Ramos (cell line): Measurements from ENCODE around the gene ATP8B4.
"Not testable (repeated sequence)": the region's sequence is repeated elsewhere in the genome, so short reads cannot be mapped to it uniquely, and the experiment has no call there.

Source experiments
- in situ Hi-C: fragments of 300-500 bp; cut with MboI; formaldehyde crosslinking; loops from one replicate; pipeline ENCODE4 v1.14.3; 2022; ENCODE audit warnings: low sequenced_read_pairs; ENCODE audit not compliant: unreplicated experiment

Gene ATP8B4

DNA sequence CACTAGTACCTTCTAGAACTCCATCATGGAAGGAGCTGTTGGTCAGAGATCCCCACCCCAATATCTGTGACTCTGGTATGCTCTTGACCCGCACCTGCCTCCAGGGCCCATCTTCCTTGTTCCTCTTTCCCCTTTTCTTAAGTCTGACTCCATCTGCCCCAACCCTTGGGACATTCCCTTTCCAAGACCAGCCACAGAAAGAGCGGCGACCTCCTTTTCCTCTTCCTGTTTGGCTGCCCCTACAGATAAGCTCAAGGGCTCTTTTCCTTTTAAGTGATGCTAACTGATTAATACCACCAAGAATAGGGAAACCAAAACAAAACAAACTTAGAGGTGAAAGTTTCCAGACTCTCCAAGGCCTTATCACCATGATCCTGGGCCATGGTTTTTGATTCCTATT is 21.9 kb upstream of the ATP8B4 start:
- in situ Hi-C loops: loop anchor here (10.0 kb wide), 1 partner anchor 1276 kb away; no protein-coding TSS in a partner anchor

DNA sequence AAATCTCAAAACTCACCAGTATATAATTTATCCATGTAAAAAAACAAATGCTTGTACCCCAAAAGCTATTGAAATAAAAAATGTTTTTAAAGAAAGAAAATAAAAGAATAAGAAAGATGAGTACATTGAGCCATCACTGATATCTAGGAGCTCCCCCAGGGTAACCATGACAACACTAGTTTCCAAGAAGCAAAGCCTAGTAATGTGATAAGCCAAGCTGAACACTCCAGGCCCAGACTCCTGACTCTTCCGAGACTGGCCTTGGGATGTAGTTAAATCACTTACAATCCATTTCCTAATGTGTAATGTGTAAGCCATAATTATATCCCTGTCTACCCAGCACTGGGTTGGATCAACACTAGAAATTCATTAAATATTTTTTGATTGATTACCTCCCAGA is 21.1 kb upstream of the ATP8B4 start:
- in situ Hi-C loops: loop anchor here (10.0 kb wide), 1 partner anchor 1275 kb away; no protein-coding TSS in a partner anchor

DNA sequence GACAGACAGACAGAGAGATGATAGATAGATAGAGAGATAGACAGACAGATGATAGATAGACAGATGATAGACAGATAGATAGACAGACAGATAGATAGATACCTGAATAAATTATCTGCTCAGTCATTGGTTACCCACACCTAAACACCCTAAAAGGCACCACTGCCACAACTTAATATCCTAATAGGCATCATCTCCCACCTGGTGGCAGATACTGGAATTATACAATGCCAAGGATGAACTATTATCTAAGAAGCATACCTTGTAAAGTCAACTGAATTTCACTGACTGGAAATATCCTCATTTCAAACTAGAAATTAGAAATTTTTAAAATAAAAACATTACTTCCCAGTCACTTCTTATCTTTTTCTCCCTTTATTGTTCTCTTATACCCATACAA is 19.4 kb upstream of the ATP8B4 start:
- in situ Hi-C loops: no loop called here

DNA sequence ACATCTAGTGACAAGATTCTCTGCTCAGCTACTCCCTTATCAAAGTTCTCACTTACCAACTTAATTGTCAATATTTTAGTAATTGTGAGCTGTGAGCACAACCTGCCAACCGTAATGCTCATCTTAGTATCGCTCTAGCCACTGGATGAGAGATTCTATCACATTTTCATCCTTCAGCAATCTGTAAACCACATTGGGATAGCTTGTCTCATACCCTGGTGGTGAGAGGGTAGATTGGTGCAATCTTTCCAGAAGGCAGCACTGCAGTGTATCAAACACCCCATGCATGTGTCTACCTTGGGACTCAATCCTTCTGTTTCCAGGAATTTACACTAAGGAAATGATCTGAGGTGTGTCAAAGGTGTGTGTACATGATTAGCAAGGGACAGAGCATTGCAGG is 18.9 kb upstream of the ATP8B4 start:
- in situ Hi-C loops: no loop called here

DNA sequence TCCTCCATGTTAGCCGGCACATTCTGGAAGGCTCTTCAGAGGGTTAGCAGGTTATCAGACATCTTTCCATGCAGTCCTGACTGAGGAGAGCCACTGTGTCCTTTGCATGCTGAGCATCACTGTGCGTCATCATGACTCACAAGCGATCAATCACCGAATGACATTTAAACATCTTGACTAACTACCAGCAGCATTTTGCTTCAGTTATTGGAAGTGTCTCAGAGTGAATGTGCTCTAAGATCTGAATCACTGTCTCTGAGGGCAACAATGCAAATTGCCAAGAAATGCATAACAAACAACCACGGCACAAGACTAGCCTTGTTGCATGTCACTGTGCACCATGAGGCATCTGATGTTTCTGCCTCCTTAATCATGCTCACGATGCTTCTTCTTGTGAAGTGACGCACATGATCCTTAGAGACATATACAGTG is 18.3 kb upstream of the ATP8B4 start:
- in situ Hi-C loops: no loop called here

DNA sequence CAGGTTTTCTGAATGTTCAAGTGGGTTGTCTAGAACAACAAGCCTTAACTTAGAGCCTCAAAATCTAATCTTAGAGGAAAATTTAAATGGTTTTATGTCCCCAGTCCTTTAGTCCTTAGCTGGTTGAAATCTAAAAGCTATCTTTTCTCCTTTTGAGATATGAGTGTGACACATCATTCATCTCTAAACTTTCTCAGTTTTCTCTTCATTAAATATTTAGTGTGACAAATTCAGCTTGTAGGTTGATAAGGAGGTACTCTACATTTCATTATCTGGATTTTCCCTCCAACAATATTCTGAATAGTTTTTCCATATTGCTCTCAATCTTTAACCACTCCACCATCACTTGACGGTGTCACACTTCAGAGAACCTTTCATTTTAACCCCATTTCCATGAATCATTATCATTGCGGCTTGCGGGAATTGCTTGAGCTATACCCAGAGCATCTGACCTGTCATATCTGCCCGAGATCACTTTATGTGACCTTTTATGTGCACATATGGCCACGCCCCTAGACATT is 16.1 kb upstream of the ATP8B4 start:
- in situ Hi-C loops: no loop called here

DNA sequence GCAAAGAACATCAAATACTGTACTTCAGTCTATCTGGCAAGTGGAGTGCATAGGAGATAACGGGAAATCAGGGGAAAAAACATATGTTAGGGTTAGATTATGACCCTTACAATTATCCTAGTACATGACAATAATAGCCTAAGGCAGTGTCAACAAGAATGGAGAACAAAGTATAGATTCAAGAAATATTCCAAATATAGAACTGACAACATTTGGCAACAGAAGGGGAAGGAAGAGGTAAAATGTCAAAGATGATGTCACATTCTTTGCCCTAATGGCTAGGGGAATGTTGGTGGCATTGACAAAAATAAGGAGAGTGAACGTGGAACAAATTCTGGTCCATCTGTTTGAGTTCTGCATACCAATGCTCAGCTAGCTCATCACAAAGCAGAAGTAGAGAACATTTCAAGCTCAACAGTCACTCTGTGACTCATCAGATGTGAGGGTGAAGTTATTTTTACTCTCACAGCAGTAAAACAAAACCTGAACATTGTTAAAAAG is 15.5 kb upstream of the ATP8B4 start:
- in situ Hi-C loops: no loop called here

DNA sequence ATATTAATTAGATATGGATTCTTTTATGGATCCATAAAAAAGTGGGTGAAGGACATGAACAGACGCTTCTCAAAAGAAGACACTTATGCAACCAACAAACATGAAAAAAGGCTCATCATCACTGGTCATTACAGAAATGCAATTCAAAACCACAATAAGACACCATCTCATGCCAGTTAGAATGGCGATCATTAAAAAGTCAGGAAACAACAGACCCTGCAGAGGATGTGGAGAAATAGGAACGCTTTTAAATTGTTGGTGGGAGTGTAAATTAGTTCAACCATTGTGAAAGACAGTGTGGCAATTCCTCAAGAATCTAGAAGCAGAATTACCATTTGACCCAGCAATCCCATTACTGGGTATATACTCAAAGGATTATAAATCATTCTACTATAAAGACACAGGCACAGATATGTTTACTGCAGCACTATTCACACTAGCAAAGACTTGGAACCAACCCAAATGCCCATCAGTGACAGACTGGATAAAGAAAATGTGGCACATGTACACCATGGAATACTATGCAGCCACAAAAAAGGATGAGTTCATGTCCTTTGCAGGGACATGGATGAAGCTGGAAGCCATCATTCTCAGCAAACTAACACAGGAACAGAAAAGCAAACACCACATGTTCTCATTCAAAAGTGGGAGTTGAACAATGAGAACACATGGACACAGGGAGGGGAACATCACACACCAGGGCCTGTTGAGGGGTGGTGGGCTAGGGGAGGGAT is 13.4 kb upstream of the ATP8B4 start:
- in situ Hi-C loops: not testable (repeated sequence)

GRCh38 chr15:50131617-50132016 is 12.6 kb upstream of the ATP8B4 start:
- in situ Hi-C loops: no loop called here

DNA sequence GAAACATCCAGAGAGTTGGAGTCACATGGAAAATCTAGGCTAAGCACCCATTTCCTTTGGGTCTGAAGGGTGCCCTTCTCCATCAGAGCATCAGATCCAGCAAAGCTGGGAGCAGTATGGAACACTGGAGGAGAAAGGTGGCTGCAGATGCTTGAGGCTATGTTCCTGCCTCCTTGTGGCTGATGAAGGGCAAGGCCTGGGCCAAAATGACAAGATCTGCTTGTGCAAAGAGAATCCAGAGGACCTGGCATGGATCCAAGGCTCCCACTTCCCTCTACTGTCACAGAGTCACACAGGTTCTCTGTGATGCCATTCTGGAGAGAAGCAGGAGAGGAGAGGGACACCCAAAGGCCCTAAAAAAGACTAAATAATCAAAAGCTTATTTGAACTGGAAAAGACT is 9.2 kb upstream of the ATP8B4 start:
- in situ Hi-C loops: no loop called here

- in situ Hi-C loops: no loop called here
Observed at GRCh38 chr15:50127255-50127777, 8.3 kb upstream of the ATP8B4 start.

- in situ Hi-C loops: no loop called here
Observed at GRCh38 chr15:50126072-50126471, 7.0 kb upstream of the ATP8B4 start.

GRCh38 chr15:50124631-50125030 is 5.6 kb upstream of the ATP8B4 start:
- in situ Hi-C loops: no loop called here

- in situ Hi-C loops: no loop called here
Observed at GRCh38 chr15:50123861-50124557, 5.0 kb upstream of the ATP8B4 start.

DNA sequence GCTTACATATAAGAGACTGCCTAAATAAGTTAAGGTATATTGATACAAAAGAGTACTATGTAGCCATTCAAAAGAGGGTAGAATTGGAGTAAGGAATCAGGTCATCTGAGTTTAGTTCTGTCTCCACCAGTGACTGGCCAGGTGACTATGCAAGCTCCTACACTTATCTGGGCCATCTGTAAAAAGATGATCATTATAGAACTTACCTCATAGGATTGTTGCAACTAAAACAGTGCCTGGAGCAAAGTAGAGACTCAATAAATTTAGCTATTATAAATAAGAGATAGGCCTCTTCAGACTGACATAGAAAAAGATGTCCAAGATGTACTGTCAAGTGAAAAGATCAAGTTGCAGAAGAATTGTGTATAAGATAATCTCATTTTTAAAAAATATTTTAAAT is 1.7 kb upstream of the ATP8B4 start:
- in situ Hi-C loops: no loop called here

- in situ Hi-C loops: no loop called here
Observed at GRCh38 chr15:50117431-50118027, 1.5 kb downstream of the ATP8B4 start.

DNA sequence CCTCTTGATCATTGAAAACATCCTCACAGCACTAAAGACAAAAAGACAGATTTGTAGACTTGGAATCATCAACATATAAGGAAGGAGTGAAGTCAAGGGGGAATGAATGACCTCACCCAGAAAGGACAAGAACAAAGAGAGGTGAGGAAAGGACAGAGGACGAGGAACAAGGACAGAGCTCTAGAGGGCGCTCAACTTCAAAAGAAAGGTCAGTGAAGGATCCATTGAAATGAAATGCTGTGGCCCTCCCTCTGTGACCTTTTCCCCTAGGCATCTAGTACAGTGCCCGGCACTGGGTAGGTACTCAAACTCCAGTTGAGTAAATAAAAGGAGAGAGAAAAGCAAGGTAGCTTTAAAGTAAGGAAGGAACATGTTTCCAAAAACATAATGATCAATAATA is 2.6 kb downstream of the ATP8B4 start:
- in situ Hi-C loops: no loop called here

DNA sequence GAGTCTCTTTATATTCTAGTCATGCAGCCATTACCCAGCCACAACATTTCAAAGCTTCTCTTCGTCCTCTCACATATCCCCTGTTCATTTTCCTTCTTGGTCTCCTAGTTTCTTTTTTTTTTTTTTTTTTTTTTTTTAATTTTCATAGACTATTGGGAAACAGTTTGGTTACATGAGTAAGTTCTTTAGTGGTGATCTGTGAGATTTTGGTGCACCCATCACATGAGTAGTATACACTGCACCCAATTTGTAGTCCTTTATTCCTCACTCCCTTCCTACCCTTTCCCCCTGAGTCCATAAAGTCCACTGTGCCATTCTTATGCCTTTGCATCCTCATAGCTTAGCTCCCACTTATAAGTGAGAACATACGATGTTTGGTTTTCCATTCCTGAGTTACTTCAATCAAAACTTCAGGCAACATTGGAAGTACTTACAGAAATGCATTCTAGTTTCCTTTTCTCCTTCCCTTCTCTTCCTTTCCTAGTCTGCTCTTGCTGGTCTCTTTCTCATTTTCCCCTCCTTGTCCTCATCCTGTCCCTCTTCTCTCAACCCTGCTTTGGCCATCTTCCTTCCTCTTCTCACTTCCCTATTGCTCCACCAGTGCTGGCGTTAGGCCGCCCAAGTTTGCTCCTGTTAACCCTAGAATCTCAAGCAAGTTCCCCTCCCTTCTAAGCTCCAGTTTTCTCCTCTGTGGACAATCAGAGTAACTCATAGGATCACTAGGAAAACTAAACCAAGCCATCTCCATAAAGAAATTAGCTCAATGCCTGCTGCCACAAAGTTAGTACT is 4.8 kb downstream of the ATP8B4 start:
- in situ Hi-C loops: no loop called here

DNA sequence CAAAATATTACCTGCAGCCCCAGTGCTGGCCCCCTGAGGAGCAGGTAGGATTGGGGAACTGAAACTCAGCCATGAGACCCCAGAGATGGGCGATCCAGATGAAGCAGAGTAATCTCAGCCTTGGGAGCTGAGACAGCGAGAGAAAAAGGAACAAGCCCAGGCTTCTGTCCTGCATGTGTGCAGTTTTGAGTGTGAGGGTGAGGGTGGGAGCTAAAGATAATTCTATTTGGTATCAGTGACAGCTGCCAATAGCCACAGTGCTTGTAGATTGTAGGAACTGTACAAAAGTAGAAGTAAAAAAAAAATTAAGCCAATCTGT is 5.9 kb downstream of the ATP8B4 start:
- in situ Hi-C loops: no loop called here

DNA sequence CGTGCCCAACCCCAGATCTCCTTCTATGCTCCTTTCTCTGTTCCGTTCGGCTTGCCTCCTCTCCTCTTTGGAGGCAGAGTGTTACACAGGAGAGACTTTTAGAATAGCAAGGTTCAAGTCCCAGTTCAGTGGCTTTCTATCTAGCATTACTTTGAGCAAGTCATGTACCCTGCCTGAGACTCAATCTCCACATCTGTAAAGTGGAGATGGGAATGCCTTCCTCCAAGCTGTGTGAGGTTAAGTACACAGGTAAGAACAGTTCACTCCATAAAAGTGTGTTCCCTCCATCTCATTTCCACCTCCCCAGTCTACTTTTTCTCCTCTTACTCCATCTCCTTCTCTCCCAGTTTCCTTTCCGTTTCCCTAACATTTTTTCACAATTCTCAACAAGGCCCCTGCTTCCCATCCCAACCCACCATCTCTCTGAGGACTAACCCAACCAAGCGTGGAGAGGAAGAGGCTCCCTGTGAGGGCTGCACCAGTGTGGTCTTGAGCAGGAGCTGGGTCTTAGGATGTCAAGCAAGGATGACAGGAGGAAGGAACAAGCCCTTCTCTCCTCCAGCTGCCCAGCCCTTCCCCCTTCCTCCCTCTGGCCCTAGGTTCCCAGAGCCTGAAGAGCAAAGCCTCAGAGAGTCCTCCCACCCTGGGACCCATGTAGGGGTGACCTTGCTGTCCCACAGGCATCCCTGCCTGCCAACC is 6.4 kb downstream of the ATP8B4 start:
- in situ Hi-C loops: no loop called here
